Keratinocyte (primary cell): Measurements from ENCODE around the gene ACTMAP.
"Not testable (repeated sequence)": the region's sequence is repeated elsewhere in the genome, so short reads cannot be mapped to it uniquely, and the experiment has no call there.

ENCODE experiments used
- EZH2 ChIP-seq: IDR thresholded peaks from one replicate; pipeline ENCODE4 v1.6.1; 2012; ENCODE audit warnings: inconsistent platforms, mild to moderate bottlenecking, low read length, moderate library complexity
- TF ChIP-seq, protein P1 (sequence below), 3 experiments: IDR thresholded peaks in 1 of 3; conservative IDR thresholded peaks in 1 of 3; optimal IDR thresholded peaks in 1 of 3; 2 replicates in 2 of 3; 3 replicates in 1 of 3; pipeline versions ENCODE3 to v1.5.1; 2011; ENCODE audit warnings: low read length in 3 of 3, mild to moderate bottlenecking in 3 of 3, moderate library complexity in 2 of 3, control low read depth in 1 of 3, inconsistent platforms in 1 of 3; ENCODE audit not compliant: insufficient read depth in 2 of 3; ENCODE audit errors: extremely low read depth in 1 of 3

DNA sequence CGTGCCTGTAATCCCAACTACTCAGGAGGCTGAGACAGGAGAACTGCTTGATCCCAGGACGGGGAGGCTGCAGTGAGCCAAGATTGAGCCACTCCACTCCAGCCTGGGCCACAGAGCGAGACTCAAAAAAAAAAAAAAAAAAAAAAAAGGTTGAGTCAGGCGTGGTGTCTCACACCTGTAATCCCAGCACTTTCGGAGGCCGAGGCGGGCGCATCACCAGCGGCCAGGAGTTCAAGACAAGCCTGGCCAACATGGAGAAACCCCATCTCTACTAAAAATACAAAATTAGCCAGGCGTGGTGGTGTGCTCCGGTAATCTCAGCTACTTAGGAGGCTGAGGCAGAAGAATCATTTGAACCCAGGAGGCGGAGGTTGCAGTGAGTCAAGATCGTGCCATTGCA lies 16.1 kb upstream of the ACTMAP start:
- TF ChIP-seq EZH2, result not testable (repeated sequence)
- TF ChIP-seq, protein P1, sequence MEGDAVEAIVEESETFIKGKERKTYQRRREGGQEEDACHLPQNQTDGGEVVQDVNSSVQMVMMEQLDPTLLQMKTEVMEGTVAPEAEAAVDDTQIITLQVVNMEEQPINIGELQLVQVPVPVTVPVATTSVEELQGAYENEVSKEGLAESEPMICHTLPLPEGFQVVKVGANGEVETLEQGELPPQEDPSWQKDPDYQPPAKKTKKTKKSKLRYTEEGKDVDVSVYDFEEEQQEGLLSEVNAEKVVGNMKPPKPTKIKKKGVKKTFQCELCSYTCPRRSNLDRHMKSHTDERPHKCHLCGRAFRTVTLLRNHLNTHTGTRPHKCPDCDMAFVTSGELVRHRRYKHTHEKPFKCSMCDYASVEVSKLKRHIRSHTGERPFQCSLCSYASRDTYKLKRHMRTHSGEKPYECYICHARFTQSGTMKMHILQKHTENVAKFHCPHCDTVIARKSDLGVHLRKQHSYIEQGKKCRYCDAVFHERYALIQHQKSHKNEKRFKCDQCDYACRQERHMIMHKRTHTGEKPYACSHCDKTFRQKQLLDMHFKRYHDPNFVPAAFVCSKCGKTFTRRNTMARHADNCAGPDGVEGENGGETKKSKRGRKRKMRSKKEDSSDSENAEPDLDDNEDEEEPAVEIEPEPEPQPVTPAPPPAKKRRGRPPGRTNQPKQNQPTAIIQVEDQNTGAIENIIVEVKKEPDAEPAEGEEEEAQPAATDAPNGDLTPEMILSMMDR (optimal IDR thresholded peaks at IDR 0.05 in 1 of 3, IDR thresholded peaks at IDR 0.05 in 1 of 3, conservative IDR thresholded peaks at IDR 0.05 in 1 of 3; ENCODE audit: extremely low read depth in 1 of 3, insufficient read depth in 2 of 3, low read length in 3 of 3), result not testable (repeated sequence)
